Germinal center (tissue), 1 donor: ENCODE measurements around the gene PCDHA8.
"Not testable (repeated sequence)": the region's sequence is repeated elsewhere in the genome, so short reads cannot be mapped to it uniquely, and the experiment has no call there.

Experiments used
- DNase-seq: peaks from one replicate; pipeline ENCODE4 v3.0.0; 2012; ENCODE audit warnings: mixed read lengths, low spot score

The PCDHA8 gene

DNA sequence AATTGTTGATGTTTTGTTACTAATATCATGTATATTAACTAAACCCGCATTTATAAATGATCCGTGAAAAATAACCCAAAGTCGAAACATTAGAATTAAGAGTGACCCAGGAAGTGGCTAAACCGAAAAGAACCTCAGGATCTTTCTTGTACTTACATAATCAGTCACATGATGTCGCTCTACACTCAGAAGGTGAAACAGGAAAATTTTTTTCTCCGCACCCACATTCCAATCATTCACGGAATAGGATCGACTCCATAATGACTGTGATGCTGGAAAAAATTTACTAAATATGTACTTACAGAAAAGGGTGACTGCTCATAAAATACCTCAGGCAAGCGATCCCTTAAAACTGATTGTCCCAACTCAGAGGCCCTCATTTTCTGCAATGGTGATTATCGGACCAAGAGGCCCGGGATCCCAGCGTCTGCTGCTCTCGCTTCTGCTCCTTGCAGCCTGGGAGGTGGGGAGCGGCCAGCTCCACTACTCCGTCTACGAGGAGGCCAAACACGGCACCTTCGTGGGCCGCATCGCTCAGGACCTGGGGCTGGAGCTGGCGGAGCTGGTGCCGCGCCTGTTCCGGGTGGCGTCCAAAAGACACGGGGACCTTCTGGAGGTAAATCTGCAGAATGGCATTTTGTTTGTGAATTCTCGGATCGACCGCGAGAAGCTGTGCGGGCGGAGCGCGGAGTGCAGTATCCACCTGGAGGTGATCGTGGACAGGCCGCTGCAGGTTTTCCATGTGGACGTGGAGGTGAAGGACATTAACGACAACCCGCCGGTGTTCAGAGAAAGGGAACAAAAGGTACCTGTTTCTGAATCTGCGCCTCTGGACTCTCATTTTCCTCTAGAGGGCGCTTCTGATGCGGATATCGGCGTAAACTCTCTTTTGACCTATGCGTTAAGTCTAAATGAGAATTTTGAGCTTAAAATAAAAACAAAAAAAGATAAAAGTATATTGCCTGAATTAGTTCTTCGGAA, 34.4 kb downstream of the PCDHA8 start, which contains the start of gene PCDHA12:
TSS of gene PCDHA12 (plus strand) at position 224 of the 981 bp plus-strand sequence. CDS start at position 389, 165 bp downstream.
- DNase-seq: no peak

DNA sequence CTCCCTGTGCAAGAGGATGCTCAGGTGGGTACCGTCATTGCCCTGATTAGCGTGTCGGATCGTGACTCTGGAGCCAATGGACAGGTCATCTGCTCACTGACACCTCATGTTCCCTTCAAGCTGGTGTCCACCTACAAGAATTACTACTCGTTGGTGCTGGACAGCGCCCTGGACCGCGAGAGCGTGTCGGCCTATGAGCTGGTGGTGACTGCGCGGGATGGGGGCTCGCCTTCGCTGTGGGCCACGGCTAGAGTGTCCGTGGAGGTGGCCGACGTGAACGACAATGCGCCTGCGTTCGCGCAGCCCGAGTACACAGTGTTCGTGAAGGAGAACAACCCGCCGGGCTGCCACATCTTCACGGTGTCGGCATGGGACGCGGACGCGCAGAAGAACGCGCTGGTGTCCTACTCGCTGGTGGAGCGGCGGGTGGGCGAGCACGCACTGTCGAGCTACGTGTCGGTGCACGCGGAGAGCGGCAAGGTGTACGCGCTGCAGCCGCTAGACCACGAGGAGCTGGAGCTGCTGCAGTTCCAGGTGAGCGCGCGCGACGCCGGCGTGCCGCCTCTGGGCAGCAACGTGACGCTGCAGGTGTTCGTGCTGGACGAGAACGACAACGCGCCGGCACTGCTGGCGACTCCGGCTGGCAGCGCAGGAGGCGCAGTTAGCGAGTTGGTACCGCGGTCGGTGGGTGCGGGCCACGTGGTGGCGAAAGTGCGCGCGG, 35.7 kb downstream of the PCDHA8 start:
- DNase-seq: not testable (repeated sequence)

- no peak for DNase-seq
Observed at GRCh38 chr5:140877262-140877581, 36.2 kb downstream of the PCDHA8 start.

- no peak for DNase-seq
Observed at GRCh38 chr5:140881889-140882590, 41.1 kb downstream of the PCDHA8 start, which contains the start of gene PCDHA13. Gene PCDHA13, plus strand, starts transcription at chr5:140882124. Its CDS starts 145 bp downstream, at chr5:140882269.

DNA sequence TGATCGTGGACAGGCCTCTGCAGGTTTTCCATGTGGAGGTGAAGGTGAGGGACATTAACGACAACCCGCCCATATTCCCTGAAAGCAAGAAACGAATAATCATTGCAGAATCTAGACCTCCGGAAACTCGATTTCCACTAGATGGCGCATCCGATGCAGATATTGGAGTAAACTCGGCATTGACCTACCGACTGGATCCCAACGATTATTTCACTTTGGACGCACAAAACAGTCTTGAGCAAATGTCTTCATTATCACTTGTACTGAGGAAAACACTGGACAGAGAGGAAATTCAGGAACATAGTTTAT, 41.6 kb downstream of the PCDHA8 start:
- no peak for DNase-seq

DNA sequence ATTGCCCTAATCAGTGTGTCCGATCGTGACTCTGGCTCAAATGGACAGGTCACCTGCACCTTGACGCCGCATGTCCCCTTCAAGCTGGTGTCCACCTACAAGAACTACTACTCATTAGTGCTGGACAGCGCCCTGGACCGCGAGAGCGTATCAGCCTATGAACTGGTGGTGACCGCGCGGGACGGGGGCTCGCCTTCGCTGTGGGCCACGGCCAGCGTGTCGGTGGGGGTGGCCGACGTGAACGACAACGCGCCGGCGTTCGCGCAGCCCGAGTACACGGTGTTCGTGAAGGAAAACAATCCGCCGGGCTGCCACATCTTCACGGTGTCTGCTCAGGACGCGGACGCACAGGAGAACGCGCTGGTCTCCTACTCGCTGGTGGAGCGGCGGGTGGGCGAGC, 42.4 kb downstream of the PCDHA8 start:
- DNase-seq: no peak

DNA sequence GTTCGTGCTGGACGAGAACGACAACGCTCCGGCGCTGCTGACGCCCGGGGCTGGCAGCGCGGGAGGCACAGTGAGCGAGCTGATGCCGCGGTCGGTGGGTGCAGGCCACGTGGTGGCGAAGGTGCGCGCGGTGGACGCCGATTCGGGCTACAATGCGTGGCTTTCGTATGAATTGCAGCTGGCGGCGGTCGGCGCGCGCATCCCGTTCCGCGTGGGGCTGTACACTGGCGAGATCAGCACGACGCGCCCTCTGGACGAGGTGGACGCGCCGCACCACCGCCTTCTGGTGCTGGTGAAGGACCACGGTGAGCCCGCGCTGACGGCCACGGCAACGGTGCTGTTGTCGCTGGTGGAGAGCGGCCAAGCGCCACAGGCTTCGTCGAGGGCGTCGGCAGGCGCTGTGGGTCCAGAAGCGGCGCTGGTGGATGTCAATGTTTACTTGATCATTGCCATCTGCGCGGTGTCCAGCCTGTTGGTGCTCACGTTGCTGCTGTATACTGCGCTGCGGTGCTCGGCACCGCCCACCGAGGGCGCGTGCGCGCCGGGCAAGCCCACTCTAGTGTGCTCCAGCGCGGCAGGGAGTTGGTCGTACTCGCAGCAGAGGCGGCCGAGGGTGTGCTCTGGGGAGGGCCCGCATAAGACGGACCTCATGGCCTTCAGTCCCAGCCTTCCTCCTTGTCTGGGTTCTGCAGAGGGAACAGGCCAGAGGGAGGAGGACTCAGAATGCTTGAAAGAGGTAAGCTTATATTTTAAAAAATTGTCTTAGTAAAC, 43.1 kb downstream of the PCDHA8 start:
- DNase-seq: no peak
